Measurements from ENCODE around the gene C16orf96.

C16orf96 gene

GRCh38 chr16:4525634-4526277, 30.4 kb upstream of the C16orf96 start:
- DNase-seq (ENCODE audit: low spot score) = peak; percentile 3

GRCh38 chr16:4529085-4530060, 26.8 kb upstream of the C16orf96 start:
- peak; percentile 4 for DNase-seq (ENCODE audit: low spot score)

GRCh38 chr16:4531811-4532210, 24.3 kb upstream of the C16orf96 start:
- no peak for DNase-seq (ENCODE audit: low spot score)

DNA sequence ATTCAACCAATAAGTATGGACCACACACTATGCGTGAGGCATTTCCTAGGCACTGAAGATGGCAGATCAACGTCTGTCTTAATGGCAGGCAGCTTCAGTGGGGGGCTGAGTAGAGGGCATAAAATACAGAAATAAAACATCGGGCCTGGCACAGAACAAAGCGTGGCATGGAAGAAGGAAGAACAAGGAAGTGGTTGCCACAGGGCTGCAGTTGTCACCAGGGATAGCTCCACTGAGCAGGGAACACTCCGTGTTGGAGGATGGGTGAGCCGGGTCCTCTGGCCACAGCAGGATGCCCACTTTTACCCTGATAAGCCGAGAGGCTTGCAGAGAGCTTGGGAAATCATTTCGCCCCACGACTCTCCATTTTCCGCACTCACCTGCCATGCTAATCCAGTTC, 23.9 kb upstream of the C16orf96 start:
- no peak for DNase-seq (ENCODE audit: low spot score)

DNA sequence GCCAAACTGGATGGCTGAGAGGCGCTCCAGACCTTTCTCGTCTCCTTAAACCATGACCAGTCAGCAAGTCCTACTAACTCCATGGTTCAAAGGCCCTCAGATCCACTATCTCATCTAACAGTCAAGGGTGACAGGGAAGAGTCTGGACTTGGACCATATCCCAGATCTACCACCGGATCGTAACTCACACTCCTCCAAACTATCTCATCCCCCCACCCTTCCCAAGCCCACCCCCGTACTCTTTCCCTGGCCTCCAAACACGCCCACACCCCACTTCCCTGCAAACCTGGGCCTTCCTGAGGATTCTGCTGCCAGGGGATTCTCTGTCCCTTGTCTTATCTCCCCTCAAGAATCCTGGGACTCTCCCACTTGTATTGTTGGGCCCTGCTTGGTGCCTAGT, 22.6 kb upstream of the C16orf96 start:
- no peak for DNase-seq (ENCODE audit: low spot score)

GRCh38 chr16:4534151-4534790, 21.9 kb upstream of the C16orf96 start:
- no peak for DNase-seq (ENCODE audit: low spot score)

GRCh38 chr16:4535627-4536108, 20.5 kb upstream of the C16orf96 start:
- DNase-seq (ENCODE audit: low spot score) = no peak

DNA sequence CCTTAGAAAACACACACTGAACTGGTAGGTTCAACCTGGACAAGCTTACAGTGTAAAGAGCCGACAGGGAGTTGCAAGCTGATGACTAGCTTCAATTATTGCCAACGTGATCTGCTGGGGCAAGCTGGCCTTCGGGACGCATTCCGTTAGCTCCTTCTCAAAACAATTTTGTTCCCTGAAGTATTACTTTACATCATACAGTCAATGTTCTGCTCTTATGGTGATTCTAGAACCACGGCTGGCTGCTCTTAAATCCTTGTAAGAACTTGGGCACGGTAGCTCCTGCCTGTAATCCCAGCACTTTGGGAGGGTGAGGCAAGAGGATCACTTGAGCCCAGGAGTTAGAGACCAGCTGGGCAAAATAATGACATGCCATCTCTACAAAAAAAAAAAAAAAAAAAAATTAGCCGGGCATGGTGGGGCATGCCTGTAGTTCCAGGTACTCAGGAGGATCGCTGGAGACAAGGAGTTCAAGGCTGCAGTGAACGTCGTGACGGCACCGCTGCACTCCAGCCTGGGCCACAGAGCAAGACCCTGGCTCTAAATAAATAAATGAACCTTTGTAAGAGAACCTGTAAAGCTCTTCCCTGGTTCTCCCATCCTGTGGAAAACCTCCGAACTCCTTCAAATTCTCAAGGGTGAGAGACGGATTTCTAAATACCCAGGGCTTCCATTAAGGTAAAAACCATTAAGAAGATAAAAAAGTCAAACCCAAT, 19.6 kb upstream of the C16orf96 start:
- no peak for DNase-seq (ENCODE audit: low spot score)

DNA sequence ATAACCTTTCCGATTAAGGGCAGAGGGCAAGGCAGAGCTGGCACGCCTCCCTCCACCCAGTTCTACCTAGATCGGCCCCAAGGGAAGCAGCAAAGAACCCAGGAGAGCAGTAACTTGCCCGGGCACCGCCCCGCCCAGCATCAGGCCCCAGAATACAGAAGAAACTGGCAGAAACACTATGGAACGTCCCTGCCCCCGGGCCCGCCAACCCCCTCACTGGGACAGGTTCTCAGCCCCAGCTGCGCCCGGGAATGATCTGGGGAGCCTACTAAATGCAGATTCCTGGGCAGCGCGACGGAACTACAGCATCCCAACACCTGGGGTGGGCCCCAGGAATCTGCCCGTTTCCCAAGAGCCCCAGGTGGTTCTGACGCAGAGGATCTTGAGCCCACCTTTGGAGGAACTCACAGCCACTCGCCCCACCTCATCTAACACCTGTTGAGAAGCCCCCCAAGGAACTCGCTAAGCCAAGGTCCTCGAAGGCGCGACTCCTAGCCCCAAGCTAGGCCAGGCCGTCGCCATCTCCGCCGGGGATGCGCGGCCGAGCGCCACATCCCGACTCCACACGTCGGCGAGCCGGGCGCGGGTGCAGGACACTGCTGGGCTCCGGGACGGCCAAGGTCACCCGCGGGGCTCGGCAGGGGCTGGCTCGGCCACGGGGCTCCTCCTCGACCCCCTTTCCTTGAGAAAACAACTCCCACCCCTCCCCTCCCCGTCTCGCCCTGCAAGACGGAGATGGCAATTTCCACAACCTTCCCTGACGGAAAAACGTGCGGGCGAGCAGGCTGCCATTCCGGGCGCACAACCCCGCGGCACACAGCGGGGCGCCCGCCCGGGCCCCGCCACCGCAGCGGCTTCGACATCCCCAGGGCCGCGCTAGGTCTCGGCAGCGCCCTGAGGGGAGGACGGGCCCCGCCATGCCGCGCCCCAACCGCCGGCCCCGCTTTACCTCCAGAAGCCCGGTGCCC, 18.5 kb upstream of the C16orf96 start:
- DNase-seq (ENCODE audit: low spot score) = no peak

GRCh38 chr16:4538350-4539235, 17.5 kb upstream of the C16orf96 start, which contains the start of gene CDIP1:
Gene CDIP1 (minus strand): TSS chr16:4538773. CDS start chr16:4514130, 24,643 bp downstream.
- DNase-seq (ENCODE audit: low spot score) = peak; percentile 94

DNA sequence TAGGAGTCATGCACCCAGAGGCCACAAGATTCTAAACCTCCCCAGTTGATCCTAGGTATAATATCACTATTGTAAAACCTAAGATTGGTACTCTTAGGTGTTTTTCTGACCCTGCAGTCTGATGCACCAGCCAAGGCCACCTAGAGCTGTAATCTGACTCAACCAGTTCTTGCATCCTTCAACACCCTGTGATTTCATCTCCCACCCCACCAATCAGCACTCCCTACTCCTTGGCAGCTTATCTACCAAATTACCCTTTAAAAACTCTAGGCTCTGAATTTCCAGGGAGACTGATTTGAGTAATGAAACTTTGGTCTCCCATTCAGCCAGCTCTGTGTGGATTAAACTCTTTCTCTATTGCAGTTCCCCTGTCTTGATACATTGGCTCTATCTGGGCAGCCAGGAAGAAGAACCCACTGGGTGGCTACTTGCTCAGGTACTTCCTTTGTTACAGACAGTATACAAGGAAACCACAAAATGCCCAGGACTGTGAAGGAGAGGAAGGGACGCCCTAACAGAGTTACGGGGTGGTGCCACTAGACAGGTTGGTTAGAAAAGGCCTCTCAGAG, 16.3 kb upstream of the C16orf96 start:
- no peak for DNase-seq (ENCODE audit: low spot score)

DNA sequence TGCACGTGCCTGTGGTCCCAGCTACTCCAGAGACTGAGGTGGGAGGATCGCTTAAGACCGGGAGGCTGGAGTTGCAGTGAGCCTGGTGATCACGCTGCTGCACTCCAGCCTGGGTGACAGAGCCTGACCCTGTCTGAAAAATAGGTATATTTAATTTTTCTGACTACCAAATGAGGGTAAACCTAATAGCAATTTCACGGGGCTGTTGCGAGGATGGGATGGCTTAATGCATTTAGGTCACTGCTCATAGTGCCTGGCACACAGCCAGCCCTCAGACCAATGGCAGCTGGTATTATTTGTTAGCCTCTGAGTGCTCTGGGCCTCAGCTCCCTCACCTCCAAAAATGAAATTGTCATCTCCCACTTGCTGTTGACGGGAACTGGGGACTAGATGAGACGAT, 11.7 kb upstream of the C16orf96 start:
- no peak for DNase-seq (ENCODE audit: low spot score)

GRCh38 chr16:4548124-4548523, 8.0 kb upstream of the C16orf96 start:
- no peak for DNase-seq (ENCODE audit: low spot score)

DNA sequence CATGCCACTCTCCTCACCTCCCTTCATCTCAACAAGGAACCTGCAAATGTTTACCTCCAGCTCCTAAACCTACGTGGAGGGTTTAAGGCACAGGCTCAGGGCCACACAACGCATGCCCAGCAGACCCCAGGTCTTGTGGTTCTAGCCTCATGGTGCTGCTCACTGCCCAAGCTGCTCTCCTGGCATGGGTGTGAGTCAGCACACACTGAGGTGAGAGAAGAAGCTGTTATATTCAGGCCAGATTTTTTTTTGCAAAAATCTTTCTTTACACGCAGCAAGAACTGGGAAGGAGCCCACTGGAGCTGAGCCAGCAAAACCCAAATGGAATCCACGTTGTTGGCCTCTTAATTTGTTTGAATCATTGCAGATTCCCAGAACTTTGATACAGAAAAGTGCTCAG, 5.5 kb upstream of the C16orf96 start:
- DNase-seq (ENCODE audit: low spot score) = no peak

GRCh38 chr16:4552541-4552940, 3.6 kb upstream of the C16orf96 start:
- no peak for DNase-seq (ENCODE audit: low spot score)

GRCh38 chr16:4556580-4556979, 440 bp downstream of the C16orf96 start:
- DNase-seq (ENCODE audit: low spot score) = no peak

- DNase-seq (ENCODE audit: low spot score) = no peak
Measured at GRCh38 chr16:4557973-4558372, 1.8 kb downstream of the C16orf96 start.

- peak; percentile 59 for DNase-seq (ENCODE audit: low spot score)
Measured at GRCh38 chr16:4561596-4561995, 5.5 kb downstream of the C16orf96 start.

- no peak for DNase-seq (ENCODE audit: low spot score)
Measured at GRCh38 chr16:4564661-4565267, 8.6 kb downstream of the C16orf96 start.

All from pons (tissue), 1 donor.